Neural progenitor cell (in vitro differentiated cells): Measurements from ENCODE around the gene MT2A. TPM values are rescaled to one million over a fixed set of nuclear protein-coding genes. Genes with fewer than 3 reads are reported as not detected.

Source experiments
- DNase-seq: peaks from one replicate; pipeline ENCODE4 v3.0.0-alpha.2; 2016; ENCODE audit warnings: low spot score
- H2AFZ ChIP-seq: fragments of 200-600 bp; sonication (generic); replicated peaks from 2 replicates; pipeline ENCODE4 v1.6.1; 2016; ENCODE audit warnings: antibody characterized with exemption
- H3F3A ChIP-seq: fragments of 200-600 bp; sonication (generic); 2 replicates; pipeline ENCODE4 v1.6.1; 2016; ENCODE audit warnings: antibody characterized with exemption, low read depth
- H3K27ac ChIP-seq: fragments of 200-600 bp; sonication (generic); 2 replicates; pipeline ENCODE4 v1.5.1; 2016; ENCODE audit warnings: mild to moderate bottlenecking
- H3K27me3 ChIP-seq: fragments of 200-600 bp; sonication (generic); 2 replicates; pipeline ENCODE4 v1.6.1; 2016; ENCODE audit warnings: mild to moderate bottlenecking, moderate library complexity
- H3K36me3 ChIP-seq: fragments of 200-600 bp; sonication (generic); 2 replicates; pipeline ENCODE4 v1.5.1; 2016
- H3K4me1 ChIP-seq: fragments of 200-600 bp; sonication (generic); 2 replicates; pipeline ENCODE4 v1.6.1; 2016; ENCODE audit warnings: mixed run types
- H3K4me2 ChIP-seq: fragments of 200-600 bp; sonication (generic); 2 replicates; pipeline ENCODE4 v1.6.1; 2016
- H3K4me3 ChIP-seq: fragments of 200-600 bp; sonication (generic); 2 replicates; pipeline ENCODE4 v1.5.1; 2016
- H3K79me2 ChIP-seq: fragments of 200-600 bp; sonication (generic); 2 replicates; pipeline ENCODE4 v1.6.1; 2016; ENCODE audit warnings: low read depth
- H3K9ac ChIP-seq: fragments of 200-600 bp; sonication (generic); 2 replicates; pipeline ENCODE4 v1.6.1; 2016
- H3K9me3 ChIP-seq: fragments of 200-600 bp; sonication (generic); 2 replicates; pipeline ENCODE4 v1.5.1; 2016; ENCODE audit warnings: low read depth
- H4K20me1 ChIP-seq: fragments of 200-600 bp; sonication (generic); 2 replicates; pipeline ENCODE4 v1.6.1; 2016; ENCODE audit warnings: low read depth
- H3K27ac Mint-ChIP-seq: 3 replicates; pipeline ENCODE4 v1.8.0; 2021; ENCODE audit warnings: mixed read lengths
- H3K27me3 Mint-ChIP-seq: 2 replicates; pipeline ENCODE4 v1.8.0; 2022; ENCODE audit warnings: low read depth, mild to moderate bottlenecking, inconsistent platforms, moderate library complexity, mixed read lengths; ENCODE audit not compliant: insufficient read depth
- H3K36me3 Mint-ChIP-seq: 3 replicates; pipeline ENCODE4 v1.8.0; 2021; ENCODE audit warnings: mixed read lengths
- H3K4me1 Mint-ChIP-seq: 3 replicates; pipeline ENCODE4 v1.8.0; 2021; ENCODE audit warnings: mixed read lengths
- H3K4me3 Mint-ChIP-seq: 3 replicates; pipeline ENCODE4 v1.8.0; 2021; ENCODE audit warnings: mild to moderate bottlenecking, moderate library complexity, mixed read lengths
- H3K9me3 Mint-ChIP-seq: 3 replicates; pipeline ENCODE4 v1.8.0; 2020; ENCODE audit warnings: mixed read lengths
- EZH2 ChIP-seq: fragments of 200-600 bp; sonication (generic); IDR thresholded peaks from 2 replicates; pipeline ENCODE4 v1.6.1; 2017; ENCODE audit warnings: antibody characterized with exemption, mild to moderate bottlenecking, moderate library complexity
- EZH2phosphoT487 ChIP-seq: fragments of 200-600 bp; sonication (generic); IDR thresholded peaks from 2 replicates; pipeline ENCODE4 v1.6.1; 2017; ENCODE audit warnings: antibody characterized with exemption
- total RNA-seq: library from RNA; depleted of rRNA; stranded (reverse); fragments of >200 nt; gene quantifications from 2 replicates; pipeline ENCODE4 v1.2.3, GENCODE V29; 2015; ENCODE audit warnings: low replicate concordance
- TF ChIP-seq, protein P1 (sequence below): fragments of 200-600 bp; sonication (generic); IDR thresholded peaks from 2 replicates; pipeline ENCODE4 v1.5.1; 2017; ENCODE audit warnings: antibody characterized with exemption, mild to moderate bottlenecking

The MT2A gene
- total RNA-seq, 1 donor from 2014 or later, result not detected

GRCh38 chr16:56649820-56650219, 41.4 kb downstream of the MT2A start:
- no peak overlapping the region for H3K4me2 ChIP-seq
- Mint-ChIP-seq H3K27me3 (peaks cover 54% of the 10 kb centered on the region), H3K9me3 (no peaks in the 10 kb centered on the region), H3K27ac (no peak overlapping the region), H3K4me3 (no peak overlapping the region), H3K36me3 (no peaks in the 10 kb centered on the region), H3K4me1 (no peaks in the 10 kb centered on the region)
- no peaks in the 10 kb centered on the region for H3K9me3 ChIP-seq
- TF ChIP-seq EZH2phosphoT487 (no peak), EZH2 (no peak)
- TF ChIP-seq, protein P1, sequence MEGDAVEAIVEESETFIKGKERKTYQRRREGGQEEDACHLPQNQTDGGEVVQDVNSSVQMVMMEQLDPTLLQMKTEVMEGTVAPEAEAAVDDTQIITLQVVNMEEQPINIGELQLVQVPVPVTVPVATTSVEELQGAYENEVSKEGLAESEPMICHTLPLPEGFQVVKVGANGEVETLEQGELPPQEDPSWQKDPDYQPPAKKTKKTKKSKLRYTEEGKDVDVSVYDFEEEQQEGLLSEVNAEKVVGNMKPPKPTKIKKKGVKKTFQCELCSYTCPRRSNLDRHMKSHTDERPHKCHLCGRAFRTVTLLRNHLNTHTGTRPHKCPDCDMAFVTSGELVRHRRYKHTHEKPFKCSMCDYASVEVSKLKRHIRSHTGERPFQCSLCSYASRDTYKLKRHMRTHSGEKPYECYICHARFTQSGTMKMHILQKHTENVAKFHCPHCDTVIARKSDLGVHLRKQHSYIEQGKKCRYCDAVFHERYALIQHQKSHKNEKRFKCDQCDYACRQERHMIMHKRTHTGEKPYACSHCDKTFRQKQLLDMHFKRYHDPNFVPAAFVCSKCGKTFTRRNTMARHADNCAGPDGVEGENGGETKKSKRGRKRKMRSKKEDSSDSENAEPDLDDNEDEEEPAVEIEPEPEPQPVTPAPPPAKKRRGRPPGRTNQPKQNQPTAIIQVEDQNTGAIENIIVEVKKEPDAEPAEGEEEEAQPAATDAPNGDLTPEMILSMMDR, result no peak
- no peak overlapping the region for H2AFZ ChIP-seq
- no peak overlapping the region for H3K9ac ChIP-seq
- peaks cover 98% of the 10 kb centered on the region for H3K27me3 ChIP-seq
- H3K79me2 ChIP-seq, result no peaks in the 10 kb centered on the region
- H4K20me1 ChIP-seq, result peaks cover 13% of the 10 kb centered on the region
- H3K27ac ChIP-seq, result no peak overlapping the region
- no peak for DNase-seq
- H3K36me3 ChIP-seq, result no peaks in the 10 kb centered on the region
- no peak overlapping the region for H3K4me3 ChIP-seq
- no peaks in the 10 kb centered on the region for H3K4me1 ChIP-seq
- no peaks in the 10 kb centered on the region for H3F3A ChIP-seq

GRCh38 chr16:56651586-56651985, 43.2 kb downstream of the MT2A start, which contains the start of gene MT1B:
MT1B (plus strand) TSS chr16:56651886; CDS start chr16:56651954, 68 bp downstream.
- H3K27me3 ChIP-seq, result peaks cover 97% of the 10 kb centered on the region

GRCh38 chr16:56652600-56652999, 44.2 kb downstream of the MT2A start:
- TF ChIP-seq, protein P1, result no peak
- TF ChIP-seq EZH2, result no peak
- TF ChIP-seq EZH2phosphoT487, result no peak
- H3K27ac Mint-ChIP-seq, result no peak overlapping the region
- H3K4me2 ChIP-seq, result no peak overlapping the region
- no peak overlapping the region for H3K4me3 ChIP-seq
- DNase-seq, result no peak
- H3K27me3 ChIP-seq, result peaks cover 97% of the 10 kb centered on the region
- no peak overlapping the region for H2AFZ ChIP-seq
- H3K4me1 ChIP-seq, result no peaks in the 10 kb centered on the region
- H3K9me3 ChIP-seq, result no peaks in the 10 kb centered on the region
- H3K9me3 Mint-ChIP-seq, result no peaks in the 10 kb centered on the region
- H3F3A ChIP-seq, result peaks cover 5% of the 10 kb centered on the region
- H4K20me1 ChIP-seq, result peaks cover 7% of the 10 kb centered on the region
- H3K79me2 ChIP-seq, result no peaks in the 10 kb centered on the region
- peaks cover 3% of the 10 kb centered on the region for H3K4me1 Mint-ChIP-seq
- no peak overlapping the region for H3K9ac ChIP-seq
- peaks cover 34% of the 10 kb centered on the region for H3K27me3 Mint-ChIP-seq
- H3K36me3 Mint-ChIP-seq, result no peaks in the 10 kb centered on the region
- no peaks in the 10 kb centered on the region for H3K36me3 ChIP-seq
- no peak overlapping the region for H3K4me3 Mint-ChIP-seq
- no peak overlapping the region for H3K27ac ChIP-seq

More at GRCh38 chr16:56651586-56651985, 43.2 kb downstream of the MT2A start, which contains the start of gene MT1B:
- no peaks in the 10 kb centered on the region for H3K4me1 Mint-ChIP-seq
- no peaks in the 10 kb centered on the region for H3K36me3 ChIP-seq
- no peak within 1 kb of the TSS for H3K4me3 Mint-ChIP-seq
- H4K20me1 ChIP-seq, result peaks cover 13% of the 10 kb centered on the region
- H3K4me3 ChIP-seq, result no peak within 1 kb of the TSS
- no peak within 1 kb of the TSS for H3K27ac ChIP-seq
- H2AFZ ChIP-seq, result no peak within 1 kb of the TSS
- H3K27ac Mint-ChIP-seq, result no peak within 1 kb of the TSS
- TF ChIP-seq EZH2phosphoT487, result no peak
- no peak within 1 kb of the TSS for H3K4me2 ChIP-seq
- no peaks in the 10 kb centered on the region for H3K36me3 Mint-ChIP-seq
- peaks cover 40% of the 10 kb centered on the region for H3K27me3 Mint-ChIP-seq
- no peaks in the 10 kb centered on the region for H3K9me3 ChIP-seq
- H3K9ac ChIP-seq, result no peak within 1 kb of the TSS
- no peaks in the 10 kb centered on the region for H3K9me3 Mint-ChIP-seq
- no peaks in the 10 kb centered on the region for H3K4me1 ChIP-seq
- H3K79me2 ChIP-seq, result no peaks in the 10 kb centered on the region
- DNase-seq, result no peak
- no peaks in the 10 kb centered on the region for H3F3A ChIP-seq

DNA sequence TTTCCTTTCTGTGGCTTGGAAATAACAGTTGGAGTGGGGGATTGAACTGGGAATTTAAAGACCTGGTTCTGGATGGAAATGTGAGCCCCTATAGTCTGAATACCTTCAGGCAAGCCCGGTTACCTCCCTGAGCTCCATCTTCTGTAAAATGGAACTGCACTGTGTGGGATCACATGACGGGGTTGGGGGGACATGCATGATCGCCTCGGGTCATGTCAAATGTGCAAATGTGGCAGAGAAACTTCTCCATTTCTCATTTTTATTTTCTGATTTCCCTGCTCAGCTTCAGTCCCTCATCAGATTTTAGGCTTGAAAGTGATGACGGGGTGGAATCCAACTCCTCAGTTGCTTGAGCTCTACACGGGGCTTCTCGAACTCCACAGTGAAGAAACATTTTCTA, 44.8 kb downstream of the MT2A start:
- Histone ChIP-seq H3K27me3 (peaks cover 97% of the 10 kb centered on the region), H3K4me3 (no peak overlapping the region), H3F3A (peaks cover 11% of the 10 kb centered on the region), H3K9ac (no peak overlapping the region), H2AFZ (no peak overlapping the region), H3K79me2 (no peaks in the 10 kb centered on the region), H3K27ac (no peak overlapping the region), H4K20me1 (peaks cover 5% of the 10 kb centered on the region), H3K9me3 (no peaks in the 10 kb centered on the region), H3K4me2 (no peak overlapping the region), H3K4me1 (peaks cover 4% of the 10 kb centered on the region), H3K36me3 (no peaks in the 10 kb centered on the region)
- peaks cover 34% of the 10 kb centered on the region for H3K27me3 Mint-ChIP-seq
- H3K4me1 Mint-ChIP-seq, result peaks cover 7% of the 10 kb centered on the region
- DNase-seq, result no peak
- H3K9me3 Mint-ChIP-seq, result no peaks in the 10 kb centered on the region
- TF ChIP-seq EZH2phosphoT487, result no peak
- TF ChIP-seq EZH2, result no peak
- TF ChIP-seq, protein P1, result no peak
- no peaks in the 10 kb centered on the region for H3K36me3 Mint-ChIP-seq
- H3K27ac Mint-ChIP-seq, result no peak overlapping the region
- no peak overlapping the region for H3K4me3 Mint-ChIP-seq
